Right renal cortex interstitium (tissue), 3 donors: ENCODE results near the gene HOXA6. TPM values are rescaled to one million over a fixed set of nuclear protein-coding genes. Genes with fewer than 3 reads are reported as not detected.

ENCODE experiments used
- DNase-seq, 3 donors: peaks; one replicate each; pipeline ENCODE4 v3.0.0-alpha.2; 2013; ENCODE audit warnings: low read depth in 3 of 3, low spot score in 2 of 3
- polyA plus RNA-seq, 3 donors: library from polyadenylated mRNA; unstranded; fragments of 120-200 nt; gene quantifications; one replicate each; pipeline ENCODE4 v1.2.1, GENCODE V29; 2013; ENCODE audit not compliant: insufficient read length in 3 of 3

Gene HOXA6
- polyA plus RNA-seq, 3 donors, result 18.7 to 24.4 (median 22.0) TPM

GRCh38 chr7:27141923-27142579 is 5.5 kb downstream of the HOXA6 start:
- no peak for DNase-seq

GRCh38 chr7:27141137-27141922 is 6.2 kb downstream of the HOXA6 start:
- DNase-seq, result no peak

GRCh38 chr7:27140126-27140857 is 7.3 kb downstream of the HOXA6 start:
- no peak for DNase-seq

GRCh38 chr7:27139334-27140125 is 8.0 kb downstream of the HOXA6 start:
- no peak for DNase-seq

GRCh38 chr7:27138985-27139333 is 8.6 kb downstream of the HOXA6 start:
- DNase-seq, result no peak

GRCh38 chr7:27138472-27138871 is 9.1 kb downstream of the HOXA6 start:
- no peak for DNase-seq

- DNase-seq, result no peak
Observed at GRCh38 chr7:27137640-27138315, 9.8 kb downstream of the HOXA6 start.

GRCh38 chr7:27134392-27134791 is 13.2 kb downstream of the HOXA6 start:
- no peak for DNase-seq

GRCh38 chr7:27133409-27134231 is 14.0 kb downstream of the HOXA6 start:
- no peak for DNase-seq

- DNase-seq, result no peak
Observed at GRCh38 chr7:27132978-27133377, 14.6 kb downstream of the HOXA6 start.

- DNase-seq, result no peak
Observed at GRCh38 chr7:27132214-27132613, 15.4 kb downstream of the HOXA6 start.

- DNase-seq, result no peak
Observed at GRCh38 chr7:27131390-27131819, 16.2 kb downstream of the HOXA6 start.

GRCh38 chr7:27130540-27131389 is 16.8 kb downstream of the HOXA6 start, which contains the start of gene HOXA4:
Gene HOXA4, minus strand, starts transcription at chr7:27130757. Its CDS starts 24 bp downstream, at chr7:27130733.
- DNase-seq, result no peak

GRCh38 chr7:27129729-27130539 is 17.6 kb downstream of the HOXA6 start:
- no peak for DNase-seq

- DNase-seq, result no peak
Observed at GRCh38 chr7:27128776-27129728, 18.5 kb downstream of the HOXA6 start.

GRCh38 chr7:27128034-27128433 is 19.5 kb downstream of the HOXA6 start:
- no peak for DNase-seq
